Natural killer cell (primary cell): ENCODE results near the gene ERAS. TPM values are rescaled to one million over a fixed set of nuclear protein-coding genes. Genes with fewer than 3 reads are reported as not detected.

Source experiments
- ATAC-seq, 3 donors: fragments of 150-1000 bp in 2 of 3; fragments of 200-7000 bp in 1 of 3; cut with Tn5 transposase; 1 replicate in 1 of 3; 2 replicates in 2 of 3; pipeline ENCODE4 v1.10.0; 2021; ENCODE audit warnings: mild to moderate bottlenecking in 2 of 3, moderate library complexity in 2 of 3
- DNase-seq, 2 donors: peaks; one replicate each; pipeline versions ENCODE4 v3.0.0 to v3.0.0-alpha.2; 2013 to 2021; ENCODE audit warnings: mixed read lengths in 1 of 2
- H3K27ac ChIP-seq: one replicate; pipeline ENCODE4 v1.5.1; 2013; ENCODE audit warnings: mild to moderate bottlenecking, low read length
- H3K27me3 ChIP-seq: one replicate; pipeline ENCODE4 v1.6.1; 2013; ENCODE audit warnings: low read length; ENCODE audit not compliant: control insufficient read depth, insufficient read depth
- H3K36me3 ChIP-seq: one replicate; pipeline ENCODE4 v1.6.1; 2013; ENCODE audit warnings: low read length; ENCODE audit not compliant: control insufficient read depth, insufficient read depth
- H3K4me1 ChIP-seq: one replicate; pipeline ENCODE4 v1.6.1; 2013; ENCODE audit warnings: low read length; ENCODE audit not compliant: control insufficient read depth, insufficient read depth
- H3K4me3 ChIP-seq: one replicate; pipeline ENCODE4 v1.5.1; 2013; ENCODE audit warnings: low read length
- H3K9me3 ChIP-seq: one replicate; pipeline ENCODE4 v1.6.1; 2013; ENCODE audit warnings: low read length; ENCODE audit not compliant: control insufficient read depth, insufficient read depth
- H3K27ac Mint-ChIP-seq, 2 donors: one replicate each; pipeline ENCODE4 v1.8.0; 2022; ENCODE audit warnings: mild to moderate bottlenecking in 2 of 2, mixed read lengths in 2 of 2, moderate library complexity in 1 of 2
- H3K27me3 Mint-ChIP-seq, 2 donors: one replicate each; pipeline ENCODE4 v1.8.0; 2022; ENCODE audit warnings: low read depth in 2 of 2, mixed read lengths in 2 of 2
- H3K36me3 Mint-ChIP-seq: one replicate; pipeline ENCODE4 v1.8.0; 2022; ENCODE audit warnings: mixed read lengths
- H3K4me1 Mint-ChIP-seq, 2 donors: one replicate each; pipeline ENCODE4 v1.8.0; 2022; ENCODE audit warnings: mixed read lengths in 2 of 2
- H3K4me3 Mint-ChIP-seq: one replicate; pipeline ENCODE4 v1.8.0; 2022; ENCODE audit warnings: mild to moderate bottlenecking, moderate library complexity, mixed read lengths
- H3K9me3 Mint-ChIP-seq, 2 donors: one replicate each; pipeline ENCODE4 v1.8.0; 2022; ENCODE audit warnings: mixed read lengths in 2 of 2
- CTCF ChIP-seq: fragments of 200-600 bp; IDR thresholded peaks from one replicate; pipeline ENCODE4 v1.8.0; 2022; ENCODE audit warnings: antibody characterized with exemption
- WGBS: methylation state at CpG from one replicate; pipeline ENCODE4 v1.1.7; 2013; ENCODE audit warnings: missing lambda C conversion rate; ENCODE audit not compliant: insufficient coverage; 5-methylcytosine and 5-hydroxymethylcytosine counted together
- intact Hi-C: fragments of 100-400 bp; cut with micrococcal nuclease; formaldehyde crosslinking; loops from one replicate; pipeline ENCODE4 v1.14.2; 2022
- total RNA-seq, 4 donors: library from RNA; stranded (reverse); fragments of 120-200 nt in 1 of 4; gene quantifications; one replicate each; pipeline versions ENCODE4 v1.2.3 to v1.2.4, GENCODE V29; 2013 to 2022

Gene ERAS
- total RNA-seq = not detected
- not detected for total RNA-seq (2013)

- Histone ChIP-seq H3K4me3 (no peak within 1 kb of the TSS), H3K36me3 (peaks cover 2% of the 10 kb centered on the region), H3K27ac (no peak within 1 kb of the TSS), H3K4me1 (peaks cover 9% of the 10 kb centered on the region), H3K27me3 (peaks cover 6% of the 10 kb centered on the region), H3K9me3 (no peaks in the 10 kb centered on the region)
- WGBS = 26% methylated on average over 67 of the region's 67 CpGs
- Mint-ChIP-seq H3K36me3 (no peaks in the 10 kb centered on the region), H3K9me3 (no peaks in the 10 kb centered on the region), H3K4me3 (peak within 1 kb of the TSS; percentile 68), H3K27ac (no peak within 1 kb of the TSS), H3K27me3 (peaks cover 21 to 29% of the 10 kb centered on the region in 2 donors), H3K4me1 (peaks cover 0 to 5% of the 10 kb centered on the region in 2 donors)
- intact Hi-C loops = no loop called here
- DNase-seq (peak in 1 of 2 donors; percentile 43), ATAC-seq (peak; percentile 48 to 64 (median 49))
- no peak for TF ChIP-seq CTCF
These were observed at the start of gene ERAS for GRCh38 chrX:48826135-48826875. Gene ERAS, plus strand, starts transcription at chrX:48826513. Its CDS starts 2,611 bp downstream, at chrX:48829124.

GRCh38 chrX:48776818-48777439, 49.4 kb upstream of the ERAS start:
- Histone ChIP-seq H3K36me3 (no peaks in the 10 kb centered on the region), H3K27ac (no peak overlapping the region), H3K27me3 (no peaks in the 10 kb centered on the region), H3K4me3 (no peak overlapping the region), H3K4me1 (no peaks in the 10 kb centered on the region), H3K9me3 (no peaks in the 10 kb centered on the region)
- intact Hi-C loops = no loop called here
- 92% methylated on average over 13 of the region's 13 CpGs for WGBS
- Mint-ChIP-seq H3K27ac (no peak overlapping the region), H3K9me3 (no peaks in the 10 kb centered on the region), H3K36me3 (no peaks in the 10 kb centered on the region), H3K4me1 (no peaks in the 10 kb centered on the region), H3K27me3 (peaks cover 4 to 27% of the 10 kb centered on the region in 2 donors), H3K4me3 (no peak overlapping the region)
- no peak for TF ChIP-seq CTCF
- DNase-seq (no peak), ATAC-seq (no peak)

GRCh38 chrX:48779399-48779798, 46.9 kb upstream of the ERAS start:
- H3K4me3 Mint-ChIP-seq = no peak overlapping the region
- no peak overlapping the region for H3K27ac Mint-ChIP-seq
- no peak overlapping the region for H3K27ac ChIP-seq
- no peaks in the 10 kb centered on the region for H3K27me3 ChIP-seq
- no peaks in the 10 kb centered on the region for H3K9me3 ChIP-seq
- TF ChIP-seq CTCF = no peak
- no peaks in the 10 kb centered on the region for H3K36me3 ChIP-seq
- no peak for DNase-seq
- H3K36me3 Mint-ChIP-seq = no peaks in the 10 kb centered on the region
- H3K27me3 Mint-ChIP-seq = peaks cover 4 to 17% of the 10 kb centered on the region in 2 donors
- H3K4me3 ChIP-seq = no peak overlapping the region
- no peak for ATAC-seq
- no peaks in the 10 kb centered on the region for H3K9me3 Mint-ChIP-seq
- intact Hi-C loops = no loop called here
- no peaks in the 10 kb centered on the region for H3K4me1 Mint-ChIP-seq
- WGBS = 89% methylated on average over 7 of the region's 7 CpGs
- no peaks in the 10 kb centered on the region for H3K4me1 ChIP-seq
